ENCODE data around the gene AKNAD1.

Gene AKNAD1

DNA sequence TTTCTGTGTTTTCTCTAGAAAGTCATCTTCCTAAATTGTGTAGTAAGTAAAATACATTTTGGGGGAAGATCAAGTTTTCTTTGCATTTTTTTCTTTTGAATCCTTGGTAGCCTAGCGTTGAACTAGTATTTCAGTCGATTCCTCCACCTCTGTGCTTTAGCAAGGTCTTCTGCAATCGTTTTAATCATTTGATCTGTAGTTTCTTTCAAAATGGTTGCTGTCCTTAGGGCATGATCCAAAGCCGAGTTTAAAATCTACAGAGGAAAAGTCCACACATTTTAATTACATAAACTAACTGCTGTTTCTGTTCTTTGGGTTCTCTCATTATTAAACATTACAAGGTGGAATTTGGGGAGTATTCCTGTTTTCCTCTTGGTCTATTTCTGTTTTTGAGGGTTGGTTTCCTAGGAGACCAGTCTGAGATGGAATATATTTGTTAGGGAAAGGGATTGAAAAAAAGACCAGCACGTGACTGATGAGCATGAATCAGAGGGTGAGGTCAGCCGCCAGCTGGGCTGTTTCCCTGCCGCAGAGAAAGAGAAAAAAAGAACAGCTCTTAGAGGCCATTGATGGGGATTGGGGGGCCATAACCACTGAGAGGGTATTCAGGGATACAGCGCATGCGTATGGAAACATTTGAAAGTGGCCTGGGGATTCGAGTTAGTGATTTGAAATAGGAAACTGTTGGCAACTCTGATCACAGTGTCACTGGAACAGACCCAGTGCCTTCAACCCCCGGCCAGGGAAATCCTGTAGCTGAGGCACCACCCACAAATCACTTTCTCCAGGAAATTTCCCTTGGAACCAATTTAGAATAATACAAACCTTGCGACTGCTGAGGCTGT lies 40.6 kb downstream of the AKNAD1 start:
- TF ChIP-seq CTCF (IDR thresholded peaks at IDR 0.05; ENCODE audit: control extremely low read depth, extremely low read depth, low read depth, missing control alignments) = no peak
- CTCF ChIA-PET = interaction anchor here (0.9 to 1.8 kb wide), 6 partner anchors 12 to 298 kb away, joined by 3 to 14 read pairs (median 3); partner anchors contain the start of gene ELAPOR1
- POLR2A ChIA-PET = no interaction called here
- no peak for DNase-seq (ENCODE audit: extremely low spot score)

- DNase-seq (ENCODE audit: extremely low spot score) = no peak
- CTCF ChIA-PET = no interaction called here
- no peak for TF ChIP-seq CTCF (IDR thresholded peaks at IDR 0.05; ENCODE audit: control extremely low read depth, extremely low read depth, low read depth, missing control alignments)
- POLR2A ChIA-PET = no interaction called here
Measured at GRCh38 chr1:108815566-108815965, 41.3 kb downstream of the AKNAD1 start.

DNA sequence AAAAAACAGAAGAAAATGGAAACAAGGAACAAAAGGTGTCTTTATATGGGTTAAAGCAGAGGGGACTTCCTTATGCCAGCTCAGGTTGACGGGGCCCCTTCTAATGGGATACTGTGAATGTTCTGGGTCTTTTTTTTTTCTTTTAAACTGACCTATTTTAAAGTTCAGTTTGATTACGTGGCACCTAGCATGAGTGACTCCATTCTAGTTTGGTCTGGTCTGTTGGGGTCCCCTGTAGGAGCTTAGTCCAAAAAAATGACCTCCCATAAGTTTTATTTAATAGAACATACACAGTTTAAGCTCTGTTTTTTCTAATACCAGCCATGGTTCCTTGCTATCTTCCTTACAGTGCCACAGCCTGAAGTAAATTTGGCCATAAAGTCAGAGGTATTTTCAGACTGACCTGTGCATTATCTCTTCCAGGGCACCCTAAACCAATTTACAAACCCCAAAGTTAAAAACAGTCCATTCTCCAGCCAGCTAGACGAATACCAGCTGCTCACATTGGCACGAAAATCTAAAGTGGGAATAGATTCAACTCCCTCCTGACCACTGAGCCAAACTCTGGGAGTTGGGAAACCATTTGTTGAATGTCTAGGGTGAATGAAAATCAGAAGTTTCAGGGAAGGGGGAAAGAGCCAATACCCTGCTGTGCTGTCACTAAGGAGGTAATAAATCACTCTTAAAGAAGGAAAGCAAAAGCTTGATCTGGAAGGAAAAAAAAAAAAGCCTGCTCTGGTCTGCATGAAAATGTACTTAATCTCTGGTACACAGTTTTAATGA lies 42.4 kb downstream of the AKNAD1 start:
- no peak for TF ChIP-seq CTCF (IDR thresholded peaks at IDR 0.05; ENCODE audit: control extremely low read depth, extremely low read depth, low read depth, missing control alignments)
- ChIA-PET CTCF (interaction anchor here (0.8 to 2.4 kb wide), 3 partner anchors 13 to 84 kb away, joined by 3 to 16 read pairs (median 3); no protein-coding TSS in a partner anchor), POLR2A (no interaction called here)
- no peak for DNase-seq (ENCODE audit: extremely low spot score)

GRCh38 chr1:108813326-108813725 lies 43.6 kb downstream of the AKNAD1 start:
- ChIA-PET POLR2A (no interaction called here), CTCF (interaction anchor here (2.4 kb wide), 1 partner anchor 14 kb away, joined by 16 read pairs; no protein-coding TSS in a partner anchor)
- DNase-seq (ENCODE audit: extremely low spot score) = no peak
- TF ChIP-seq CTCF (IDR thresholded peaks at IDR 0.05; ENCODE audit: control extremely low read depth, extremely low read depth, low read depth, missing control alignments) = no peak

- DNase-seq (ENCODE audit: extremely low spot score) = no peak
- CTCF ChIA-PET = interaction anchor here (1.3 kb wide), 1 partner anchor 17 kb away, joined by 3 read pairs; no protein-coding TSS in a partner anchor
Measured at GRCh38 chr1:108811611-108812010, 45.3 kb downstream of the AKNAD1 start.

More at GRCh38 chr1:108811611-108812010, 45.3 kb downstream of the AKNAD1 start:
- POLR2A ChIA-PET = no interaction called here
- TF ChIP-seq CTCF (IDR thresholded peaks at IDR 0.05; ENCODE audit: control extremely low read depth, extremely low read depth, low read depth, missing control alignments) = no peak
